H1 (cell line): ENCODE data around the gene GFOD1. TPM values are rescaled to one million over a fixed set of nuclear protein-coding genes. Genes with fewer than 3 reads are reported as not detected.

Experiments used
- CEBPB ChIP-seq: IDR thresholded peaks from 2 replicates; pipeline ENCODE4 v1.6.1; 2012; ENCODE audit warnings: low read depth, low read length
- FOSL1 ChIP-seq: IDR thresholded peaks from 2 replicates; pipeline ENCODE4 v1.6.1; 2011; ENCODE audit warnings: mild to moderate bottlenecking, low read depth, low read length, moderate library complexity; ENCODE audit not compliant: insufficient read depth
- GABPA ChIP-seq: IDR thresholded peaks from 2 replicates; pipeline ENCODE4 v1.6.1; 2011; ENCODE audit warnings: mild to moderate bottlenecking, low read length, moderate library complexity, borderline replicate concordance; ENCODE audit not compliant: insufficient read depth
- PHF8 ChIP-seq: fragments of 200-600 bp; sonication (generic); conservative IDR thresholded peaks from 2 replicates; pipeline ENCODE4 v1.7.1; 2012; ENCODE audit warnings: low read depth, mild to moderate bottlenecking, inconsistent platforms, low read length, moderate library complexity
- SP4 ChIP-seq: IDR thresholded peaks from 2 replicates; pipeline ENCODE4 v1.6.1; 2012; ENCODE audit warnings: low read length, inconsistent platforms
- SUZ12 ChIP-seq: fragments of 200-600 bp; sonication (generic); IDR thresholded peaks from 2 replicates; pipeline ENCODE4 v1.6.1; 2012; ENCODE audit warnings: mild to moderate bottlenecking, inconsistent platforms, low read length, moderate library complexity, mixed read lengths
- USF2 ChIP-seq: IDR thresholded peaks from 2 replicates; pipeline ENCODE4 v1.6.1; 2011; ENCODE audit warnings: low read length, improper control_type of control experiment
- polyA plus RNA-seq, 7 experiments: library from polyadenylated mRNA; depleted of rRNA in 3 of 7; stranded (reverse) in 5 of 7; unstranded in 2 of 7; fragments of >200 nt in 5 of 7; fragments of 200-250 nt in 2 of 7; gene quantifications; 1 replicate in 5 of 7; 2 replicates in 1 of 7; 4 replicates in 1 of 7; pipeline versions ENCODE4 v1.2.1 to v1.2.3, GENCODE V29; 2011 to 2013; ENCODE audit warnings: missing spikeins in 2 of 7, mixed read lengths in 2 of 7
- total RNA-seq: library from RNA; stranded (reverse); fragmentation: NEBNext Ultra II Directional; extraction: Animal tissue kit (Norgen Biotek cat#: 25700); gene quantifications from 2 replicates; pipeline ENCODE4 v1.2.1, GENCODE V29; 2021

The GFOD1 gene
- total and polyA plus RNA-seq, 2 of the 8 experiments (the other 6 are each of a cell fraction or from before 2014, with no cell fraction given) = 2.5 to 8.8 TPM

- peak; percentile 85 for TF ChIP-seq PHF8
- no peak for TF ChIP-seq GABPA
- no peak for TF ChIP-seq FOSL1
- TF ChIP-seq CEBPB = no peak
- TF ChIP-seq USF2 = no peak
- no peak for TF ChIP-seq SUZ12
- TF ChIP-seq SP4 = no peak
- TF ChIP-seq, all 59 proteins: peak for 15
These were observed 159.1 kb downstream of the GFOD1 start, which contains the start of gene TBC1D7 (continued) for GRCh38 chr6:13328076-13328874.
